GM12891 (cell line): ENCODE data around the gene TCEA2.

ENCODE experiments used
- POLR2A ChIP-seq: IDR thresholded peaks from 2 replicates; pipeline ENCODE4 v1.6.1; 2011; ENCODE audit warnings: low read depth, low read length, control low read depth
- POLR2AphosphoS5 ChIP-seq: IDR thresholded peaks from 2 replicates; pipeline ENCODE4 v1.6.1; 2011; ENCODE audit warnings: low read depth, low read length, control low read depth

GRCh38 chr20:64038565-64039292 is 24.3 kb upstream of the TCEA2 start:
- TF ChIP-seq POLR2A (no peak), POLR2AphosphoS5 (no peak)
